ENCODE measurements around the gene MAD1L1.

The MAD1L1 gene

DNA sequence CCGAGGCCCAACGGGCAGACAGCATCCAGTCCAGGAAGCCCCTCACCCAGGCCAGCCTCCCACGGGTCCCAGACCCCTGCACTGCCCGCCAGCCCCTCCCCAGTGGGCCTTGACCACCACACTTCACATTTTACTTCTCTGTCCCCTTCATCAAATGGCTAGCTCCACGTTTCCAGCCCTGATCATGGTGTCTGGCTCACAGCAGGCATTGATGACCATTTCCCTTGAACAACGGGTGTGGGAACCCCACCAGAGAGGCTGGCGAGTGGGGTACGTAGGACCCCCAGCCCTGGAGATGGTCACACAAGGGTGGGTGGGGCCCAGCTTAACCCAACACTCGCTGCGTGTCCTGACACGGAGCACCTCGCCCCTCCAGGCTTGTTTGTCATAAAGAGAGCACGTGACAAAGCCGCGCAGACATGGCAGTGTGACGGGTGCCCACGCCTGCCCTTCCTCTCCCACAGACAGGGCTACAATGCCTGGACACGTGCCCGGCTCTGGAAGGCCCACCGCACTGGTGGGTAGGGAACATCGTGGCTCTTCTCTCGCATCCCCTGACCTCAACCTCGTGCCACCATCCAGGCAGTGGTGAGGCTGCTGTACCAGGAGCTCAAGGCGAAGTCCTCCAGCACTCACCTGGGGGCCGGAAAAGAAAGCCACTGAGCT lies 267.7 kb downstream of the MAD1L1 start:
- DNase-seq, result no peak

- DNase-seq, result no peak
These were observed 268.4 kb downstream of the MAD1L1 start for GRCh38 chr7:1964211-1964912.

GRCh38 chr7:1963575-1963974 lies 269.2 kb downstream of the MAD1L1 start:
- DNase-seq, result no peak

- DNase-seq, result peak; percentile 44 to 57
These were observed 271.0 kb downstream of the MAD1L1 start for GRCh38 chr7:1961701-1962276.

- DNase-seq, result no peak
These were observed 273.4 kb downstream of the MAD1L1 start for GRCh38 chr7:1959305-1959704.

GRCh38 chr7:1957471-1958225 lies 275.1 kb downstream of the MAD1L1 start:
- DNase-seq, result no peak

DNA sequence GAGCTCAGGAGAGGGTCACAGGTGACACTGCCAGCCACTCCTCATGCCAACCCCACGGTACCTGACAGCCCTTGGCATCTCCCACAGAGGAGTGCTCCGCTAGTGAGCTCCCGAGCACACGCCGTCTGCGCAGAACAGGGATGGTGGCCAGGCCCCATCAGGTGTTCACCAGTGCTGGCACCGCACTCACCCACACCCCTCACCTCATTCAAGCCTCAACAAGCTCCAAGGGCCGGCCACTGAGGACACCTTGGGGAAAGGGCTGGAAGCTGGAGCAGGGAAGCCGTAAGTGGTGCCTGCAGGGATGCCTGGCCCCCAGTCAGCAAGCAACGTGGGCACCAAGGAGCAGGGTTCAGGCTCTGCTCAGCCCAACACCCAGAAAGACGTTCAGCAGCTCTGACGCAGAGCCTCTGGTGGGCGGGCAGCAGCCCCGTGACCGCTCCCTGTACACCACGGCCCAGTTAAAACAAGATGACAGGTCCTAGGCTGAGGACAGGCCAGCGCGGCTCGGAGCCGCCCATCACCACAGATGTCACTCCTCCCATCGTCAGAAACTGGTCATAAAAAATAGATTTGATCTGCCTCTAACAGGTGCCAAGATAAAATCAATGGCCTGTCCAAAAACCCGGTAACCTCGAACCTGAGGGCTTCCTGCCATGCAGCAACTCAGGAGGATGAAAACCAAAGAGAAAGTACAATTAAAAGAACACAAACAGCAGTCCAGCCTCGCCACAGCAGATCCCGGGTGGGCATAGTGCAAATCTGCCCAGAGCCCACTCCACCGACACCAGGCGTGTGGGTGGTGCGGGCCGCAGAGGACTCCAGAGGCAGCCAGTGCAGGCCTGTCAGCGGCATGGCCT lies 275.9 kb downstream of the MAD1L1 start:
- no peak for DNase-seq

- DNase-seq, result no peak
These were observed 276.6 kb downstream of the MAD1L1 start for GRCh38 chr7:1956141-1956540.

GRCh38 chr7:1954366-1955004 lies 278.3 kb downstream of the MAD1L1 start:
- no peak for DNase-seq

- DNase-seq, result no peak
These were observed 279.2 kb downstream of the MAD1L1 start for GRCh38 chr7:1953199-1954190.

DNA sequence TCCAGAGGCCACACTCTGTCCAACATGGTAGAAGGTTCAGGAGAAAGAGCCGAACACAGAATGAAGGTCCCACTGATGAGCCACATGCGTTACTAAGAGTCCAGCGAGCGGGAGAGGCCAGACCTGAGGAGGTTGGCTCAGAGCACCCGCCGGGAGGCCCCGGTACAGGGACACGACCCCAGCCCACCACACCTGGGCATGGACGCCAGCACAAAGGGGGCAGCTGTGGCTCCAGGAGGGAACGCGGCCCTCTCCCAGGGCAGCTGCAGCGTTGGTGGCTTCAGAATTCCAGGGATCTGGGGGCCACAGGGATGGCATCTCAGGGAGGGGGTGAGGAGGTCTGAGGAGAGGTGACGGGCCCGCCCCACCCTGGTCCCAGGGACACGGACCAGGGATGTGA lies 280.0 kb downstream of the MAD1L1 start:
- no peak for DNase-seq

GRCh38 chr7:1952169-1952760 lies 280.5 kb downstream of the MAD1L1 start:
- no peak for DNase-seq

GRCh38 chr7:1951600-1951999 lies 281.1 kb downstream of the MAD1L1 start:
- DNase-seq, result no peak

- DNase-seq, result no peak
These were observed 281.6 kb downstream of the MAD1L1 start for GRCh38 chr7:1951159-1951536.

- no peak for DNase-seq
These were observed 282.1 kb downstream of the MAD1L1 start for GRCh38 chr7:1950452-1951158.

DNA sequence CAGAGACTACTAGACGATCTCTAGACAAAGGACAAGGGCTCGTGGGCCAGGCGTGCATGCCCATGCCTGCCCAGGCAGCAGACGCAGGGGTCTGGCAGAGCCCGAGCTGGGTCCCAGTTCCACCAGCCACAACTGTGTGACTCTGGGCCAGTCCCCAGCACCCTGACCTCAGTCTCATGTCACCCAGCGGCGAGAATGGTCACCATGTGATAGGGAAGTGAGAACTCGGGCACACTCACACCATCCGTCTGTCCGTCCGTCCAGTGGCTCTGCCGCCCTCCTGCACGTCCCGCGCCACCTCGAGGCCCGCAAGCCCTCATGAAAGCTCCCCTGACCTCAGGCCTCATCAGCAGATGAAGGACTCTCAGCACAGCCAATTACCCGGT lies 282.7 kb downstream of the MAD1L1 start:
- no peak for DNase-seq

DNA sequence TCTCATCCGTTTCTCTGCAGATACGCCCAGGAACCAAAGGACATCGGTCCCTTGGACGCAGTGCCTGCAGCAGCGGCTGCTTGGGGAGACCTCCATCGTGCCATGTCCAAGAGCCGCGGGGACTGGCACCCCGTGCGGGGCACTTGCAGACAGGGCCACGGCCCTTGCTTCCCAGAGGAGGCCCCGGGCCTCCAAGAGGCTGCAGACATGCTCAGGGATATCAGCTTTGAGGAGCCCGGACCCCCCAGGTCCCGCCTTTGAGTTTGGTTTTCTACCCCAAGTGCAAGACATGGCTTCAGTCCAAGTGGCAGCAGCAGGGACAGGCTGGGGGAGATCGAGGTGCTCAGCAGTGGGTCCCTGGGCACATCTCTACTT lies 283.1 kb downstream of the MAD1L1 start:
- no peak for DNase-seq

DNA sequence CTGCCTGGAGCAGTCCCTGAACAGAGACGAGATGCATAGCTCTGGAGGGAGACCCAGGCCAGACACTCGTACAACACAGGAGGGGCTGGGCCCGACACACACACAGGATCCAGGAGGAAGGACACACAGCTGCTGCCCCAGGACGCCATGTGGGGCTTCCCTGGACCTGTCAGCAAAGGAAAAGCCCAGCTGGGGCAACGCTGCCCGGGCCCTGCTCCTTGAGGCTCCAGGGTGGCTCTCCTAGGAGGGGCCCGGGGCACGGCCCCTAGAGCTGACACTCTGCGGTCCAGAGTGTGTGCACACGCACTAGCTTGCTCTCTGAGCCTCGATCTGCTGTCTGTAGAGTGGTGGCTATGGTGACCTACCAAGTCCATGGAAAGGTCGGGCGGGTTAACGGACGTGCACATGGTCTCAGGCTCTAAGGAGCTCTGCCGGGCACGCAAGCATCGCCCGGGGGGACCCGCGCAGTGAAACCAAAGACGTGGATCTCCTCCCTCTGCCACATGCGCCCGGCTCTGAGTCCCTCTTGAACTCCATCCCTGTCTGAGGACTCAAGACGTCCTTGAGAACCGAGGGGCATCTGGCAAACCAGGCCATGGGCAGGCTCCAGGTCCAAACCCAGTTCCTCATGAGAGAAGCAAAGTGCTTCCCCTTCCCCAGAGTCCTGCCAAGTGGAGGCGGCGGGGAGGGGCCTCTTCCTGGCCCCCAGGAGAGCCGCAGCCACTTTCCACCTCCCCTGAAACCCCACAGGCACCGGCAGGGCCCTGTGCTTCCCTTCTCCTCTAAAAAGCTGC lies 283.7 kb downstream of the MAD1L1 start:
- no peak for DNase-seq

DNA sequence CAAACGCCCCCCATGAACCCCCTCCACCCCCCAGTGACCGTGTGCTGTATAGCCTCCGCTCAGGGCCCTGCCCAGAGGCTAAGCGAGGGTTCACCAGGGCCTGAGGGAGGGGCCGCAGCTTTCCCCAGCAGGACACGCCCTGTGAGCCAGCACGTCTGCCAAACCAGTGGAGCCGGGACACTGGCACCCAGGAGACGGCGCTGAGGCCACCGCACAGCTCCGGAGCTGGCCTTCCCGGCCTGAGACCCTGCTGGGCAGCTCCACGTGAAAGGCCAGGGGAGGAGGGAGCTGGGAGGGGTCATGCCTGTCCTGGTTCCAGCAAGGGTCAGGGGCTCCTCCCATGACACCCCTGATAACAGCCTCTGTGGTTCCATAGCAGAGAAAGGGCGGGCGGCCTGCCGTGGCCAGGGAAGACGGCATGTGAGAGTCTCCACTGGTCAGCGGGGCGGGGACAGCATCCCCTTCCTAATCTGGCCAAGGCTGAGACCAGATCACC lies 284.4 kb downstream of the MAD1L1 start:
- no peak for DNase-seq
